SK-MEL-5 (cell line): ENCODE data around the gene ISM2. TPM values are rescaled to one million over a fixed set of nuclear protein-coding genes. Genes with fewer than 3 reads are reported as not detected.

Source experiments
- DNase-seq: peaks from one replicate; pipeline ENCODE4 v3.0.0-alpha.2; 2016; ENCODE audit warnings: low read depth, low spot score
- in situ Hi-C: cut with HindIII; loops from 2 replicates; pipeline ENCODE4 v1.10.0; 2016; ENCODE audit warnings: low sequenced_read_pairs, high pct_unique_total_duplicates, low pct_unique_long_range_greater_than_20kb
- total RNA-seq: library from RNA; depleted of rRNA; stranded (reverse); fragments of >200 nt; shearing (Covaris generic); gene quantifications from 2 replicates; pipeline ENCODE4 v1.2.3, GENCODE V29; 2014

ISM2 gene
- total RNA-seq, 1 experiment from 2014 or later = 0.79 TPM

- in situ Hi-C loops = no loop called here
These were observed 19.8 kb downstream of the ISM2 start for GRCh38 chr14:77478796-77479195.

DNA sequence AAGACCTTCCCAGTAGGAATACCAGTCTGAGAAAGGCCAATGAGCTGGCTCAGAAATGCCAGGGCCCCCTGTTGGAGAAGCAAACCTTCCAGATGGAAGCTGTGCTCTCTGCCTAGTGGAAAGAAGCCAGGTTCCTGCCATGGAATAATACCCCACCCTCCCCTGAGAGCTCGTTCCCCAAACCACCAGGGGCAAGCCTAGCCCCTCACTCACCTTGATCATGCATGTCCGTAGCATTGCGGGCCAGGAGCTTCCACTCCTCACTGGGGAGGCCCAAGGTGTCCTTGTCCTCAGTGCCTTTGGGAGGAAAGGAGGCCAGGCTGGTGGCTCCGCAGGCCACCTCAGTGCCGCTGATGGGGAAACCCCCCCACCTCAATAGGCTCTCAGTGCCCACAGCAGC, 20.6 kb downstream of the ISM2 start:
- no peak for DNase-seq
- in situ Hi-C loops = no loop called here

More at GRCh38 chr14:77478796-77479195, 19.8 kb downstream of the ISM2 start:
- DNase-seq = no peak

DNA sequence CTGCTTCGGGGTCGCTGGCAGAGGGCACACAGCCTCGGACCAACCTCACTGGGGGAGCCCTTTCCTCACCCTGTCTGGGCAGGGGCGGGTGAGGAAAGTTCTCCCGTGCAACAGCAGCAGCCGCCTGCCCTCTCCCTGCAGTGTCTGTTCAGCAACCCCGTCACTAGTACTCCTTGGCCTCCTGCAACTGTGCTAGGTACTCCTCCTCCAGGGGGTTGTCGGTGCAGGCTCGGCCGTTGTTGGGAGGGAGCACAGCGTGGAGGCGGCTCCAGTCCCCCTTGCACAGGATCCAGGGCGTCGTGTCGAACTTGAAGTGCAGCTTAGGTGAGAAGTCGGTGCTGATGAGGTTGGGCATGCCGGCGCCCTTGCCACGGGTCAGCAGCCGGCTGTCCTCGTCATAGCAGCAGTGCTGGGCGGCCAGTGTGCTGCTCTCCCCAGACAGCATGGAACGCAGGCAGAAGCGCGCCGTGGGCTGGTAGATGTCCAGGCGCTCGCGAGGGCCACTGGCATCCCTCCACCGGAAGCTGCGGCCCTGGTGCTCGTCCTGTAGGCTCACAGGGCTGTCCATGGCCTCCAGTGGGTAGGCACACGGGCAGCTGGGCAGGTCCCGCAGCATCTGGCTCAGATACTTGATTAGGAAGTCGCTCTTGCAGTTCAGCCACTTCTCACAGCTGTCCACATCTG, 23.0 kb downstream of the ISM2 start:
- no peak for DNase-seq
- in situ Hi-C loops = no loop called here

DNA sequence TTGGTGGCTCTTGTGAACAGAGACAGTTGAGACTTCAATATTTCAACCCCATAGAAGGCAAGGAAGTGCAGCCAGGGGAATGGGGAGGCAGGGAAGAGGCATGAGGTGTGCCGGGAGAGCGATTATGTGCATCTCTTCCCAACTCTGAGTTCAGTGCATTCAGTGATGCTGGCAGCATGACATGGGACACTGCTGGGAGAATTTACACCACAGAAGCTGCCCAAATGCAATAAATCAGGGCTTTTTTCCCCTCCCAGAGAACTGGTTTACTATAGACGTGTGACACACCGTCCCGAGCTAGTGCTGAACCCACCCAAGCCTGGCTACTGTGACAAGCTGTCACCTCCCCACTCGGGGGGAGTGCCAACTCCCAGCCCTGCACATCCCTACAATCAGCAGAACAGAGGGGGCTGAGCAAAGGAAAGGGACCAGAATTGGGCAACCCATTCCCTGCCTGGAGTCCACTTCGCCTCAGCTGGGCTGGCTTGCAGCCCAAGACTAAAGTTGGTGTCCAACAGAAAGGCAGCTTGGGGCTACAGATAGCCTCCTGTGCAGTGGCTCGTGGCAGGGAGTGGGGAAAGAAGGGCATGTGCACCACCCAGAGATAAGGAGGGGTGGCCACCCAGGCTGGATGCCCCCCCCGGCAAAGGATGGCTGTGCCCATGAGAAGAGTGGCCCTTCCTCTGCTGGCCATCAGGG, 24.0 kb downstream of the ISM2 start:
- in situ Hi-C loops = no loop called here
- no peak for DNase-seq

DNA sequence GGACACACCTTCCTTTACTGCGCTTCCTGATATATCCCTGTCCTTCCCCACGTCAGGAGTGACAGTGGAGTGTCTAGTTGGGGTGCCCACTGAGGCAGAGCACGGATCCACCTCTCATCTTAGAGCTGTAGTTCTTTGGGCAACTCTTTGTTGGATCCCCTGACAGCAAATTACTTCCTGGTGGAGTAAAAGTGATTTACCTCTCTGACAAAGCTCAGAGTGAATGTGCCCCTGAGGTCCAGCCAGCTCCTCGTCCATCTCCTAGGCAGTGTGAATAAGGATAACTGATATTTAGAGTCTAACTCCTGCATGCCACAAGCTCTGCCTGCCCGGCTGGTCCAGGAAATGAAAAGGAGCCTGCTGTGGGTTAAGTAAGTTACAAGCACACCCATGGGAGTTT, 24.7 kb downstream of the ISM2 start:
- in situ Hi-C loops = no loop called here
- no peak for DNase-seq

DNA sequence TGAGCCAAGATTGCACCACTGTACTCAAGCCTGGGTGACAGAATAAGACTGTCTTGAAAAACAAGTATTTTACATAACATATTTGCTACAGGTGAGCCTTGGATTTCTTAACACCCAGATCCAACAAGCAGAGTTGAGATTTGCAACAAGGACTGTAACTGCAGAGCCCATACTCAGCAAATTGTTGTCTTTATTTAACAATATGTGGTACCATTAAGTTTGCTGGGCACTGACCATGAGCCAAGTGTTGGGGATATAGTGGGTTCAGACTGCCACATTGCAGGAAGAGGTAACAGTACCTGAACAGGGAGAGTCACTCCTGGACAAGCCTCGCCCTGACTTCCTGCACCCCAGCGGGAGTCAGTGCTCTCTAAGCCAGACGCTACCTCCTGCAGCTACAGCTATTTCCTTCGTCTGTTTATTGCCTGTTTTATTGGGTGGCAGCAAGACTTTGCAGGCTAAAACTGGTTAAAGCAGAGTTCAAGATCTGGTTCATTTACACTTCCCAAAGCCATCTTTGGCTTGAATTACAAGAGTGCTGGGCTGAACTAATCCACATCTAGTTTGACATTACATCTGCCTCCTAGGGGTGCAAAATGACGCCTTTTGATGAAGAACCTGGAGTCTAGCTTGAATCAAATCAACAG, 28.3 kb downstream of the ISM2 start:
- no peak for DNase-seq
- in situ Hi-C loops = no loop called here

GRCh38 chr14:77469539-77469938, 29.1 kb downstream of the ISM2 start:
- no peak for DNase-seq
- in situ Hi-C loops = no loop called here

GRCh38 chr14:77469067-77469505, 29.5 kb downstream of the ISM2 start:
- in situ Hi-C loops = no loop called here
- DNase-seq = no peak

DNA sequence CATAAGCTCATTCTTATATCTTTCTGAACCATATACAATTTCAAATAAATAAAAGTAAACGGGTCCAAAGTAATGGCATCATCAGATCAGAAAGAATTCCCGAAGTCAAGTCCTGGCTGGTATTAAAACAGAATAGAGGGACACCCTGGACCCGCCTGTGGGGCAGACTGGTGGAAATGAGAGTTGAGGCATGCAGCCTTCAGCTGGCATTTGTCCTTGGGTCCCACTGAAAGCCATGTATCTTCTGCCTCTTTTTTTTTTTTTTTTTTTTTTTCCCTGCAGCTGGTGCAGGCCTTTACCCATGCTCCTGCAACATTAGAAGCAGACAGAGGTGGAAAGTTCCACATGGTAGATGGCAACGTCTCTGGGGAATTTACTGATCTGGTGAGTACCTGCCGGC, 30.8 kb downstream of the ISM2 start:
- in situ Hi-C loops = no loop called here
- no peak for DNase-seq

DNA sequence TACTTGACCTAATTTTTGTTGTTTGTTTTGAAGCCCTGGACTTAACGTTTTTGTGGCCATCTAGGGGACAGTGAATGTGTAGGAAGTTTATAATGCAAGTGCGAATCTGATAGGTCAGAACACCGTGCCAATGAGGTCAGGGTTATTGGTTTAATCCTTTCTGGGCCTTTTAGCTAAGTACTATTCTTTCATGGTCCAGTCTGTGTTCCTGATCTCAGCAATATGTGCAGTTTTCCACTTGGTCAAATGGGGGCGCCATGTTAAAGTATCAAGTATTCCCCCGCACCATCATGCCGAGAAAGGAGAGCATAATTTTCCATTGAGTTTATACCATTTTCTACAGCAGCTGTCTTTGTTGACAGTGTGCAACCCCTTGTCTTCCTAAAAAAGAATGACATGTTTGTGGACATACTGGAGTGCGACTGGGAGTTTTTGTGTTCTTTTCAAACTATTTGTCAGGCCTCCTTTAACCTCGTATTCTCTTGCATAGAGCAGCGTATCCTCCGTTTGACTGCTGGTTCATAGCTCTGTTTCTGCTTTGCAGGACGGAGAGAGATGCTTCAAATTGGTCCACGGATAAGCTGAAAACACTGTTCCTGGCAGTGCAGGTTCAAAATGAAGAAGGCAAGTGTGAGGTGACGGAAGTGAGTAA, 39.4 kb downstream of the ISM2 start:
- in situ Hi-C loops = no loop called here
- peak; percentile 84 for DNase-seq

- in situ Hi-C loops = no loop called here
- peak; percentile 21 for DNase-seq
These were observed 40.2 kb downstream of the ISM2 start for GRCh38 chr14:77458249-77458950.

- in situ Hi-C loops = no loop called here
- DNase-seq = peak; percentile 99
These were observed 40.9 kb downstream of the ISM2 start, which contains the start of the genes AHSA1 and VIPAS39 for GRCh38 chr14:77457522-77458248. Gene AHSA1, plus strand, starts transcription at chr14:77458093. Its CDS starts 97 bp downstream, at chr14:77458190. Gene VIPAS39, minus strand, starts transcription at chr14:77457601. Its CDS starts 3,499 bp downstream, at chr14:77454102.

DNA sequence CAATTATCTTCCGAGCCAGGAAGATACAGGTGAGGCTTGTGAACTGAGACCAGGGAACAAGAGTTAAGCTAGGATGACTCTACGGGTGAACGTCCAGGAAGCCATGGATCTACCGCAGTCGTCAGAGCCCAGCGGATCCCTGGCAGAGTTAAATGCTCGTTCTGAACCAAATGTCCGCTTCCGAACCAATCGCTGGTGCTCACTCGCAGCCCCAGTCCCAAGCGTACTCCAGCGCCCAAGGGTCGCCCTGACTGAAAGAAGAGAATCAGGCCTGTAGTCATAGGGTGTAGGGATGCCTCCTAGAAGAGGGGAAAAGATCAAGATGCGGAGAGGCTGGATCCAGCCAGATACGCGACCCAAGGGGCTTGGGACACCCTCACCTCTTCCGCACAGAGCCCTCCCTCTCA, 41.5 kb downstream of the ISM2 start:
- in situ Hi-C loops = no loop called here
- no peak for DNase-seq

DNA sequence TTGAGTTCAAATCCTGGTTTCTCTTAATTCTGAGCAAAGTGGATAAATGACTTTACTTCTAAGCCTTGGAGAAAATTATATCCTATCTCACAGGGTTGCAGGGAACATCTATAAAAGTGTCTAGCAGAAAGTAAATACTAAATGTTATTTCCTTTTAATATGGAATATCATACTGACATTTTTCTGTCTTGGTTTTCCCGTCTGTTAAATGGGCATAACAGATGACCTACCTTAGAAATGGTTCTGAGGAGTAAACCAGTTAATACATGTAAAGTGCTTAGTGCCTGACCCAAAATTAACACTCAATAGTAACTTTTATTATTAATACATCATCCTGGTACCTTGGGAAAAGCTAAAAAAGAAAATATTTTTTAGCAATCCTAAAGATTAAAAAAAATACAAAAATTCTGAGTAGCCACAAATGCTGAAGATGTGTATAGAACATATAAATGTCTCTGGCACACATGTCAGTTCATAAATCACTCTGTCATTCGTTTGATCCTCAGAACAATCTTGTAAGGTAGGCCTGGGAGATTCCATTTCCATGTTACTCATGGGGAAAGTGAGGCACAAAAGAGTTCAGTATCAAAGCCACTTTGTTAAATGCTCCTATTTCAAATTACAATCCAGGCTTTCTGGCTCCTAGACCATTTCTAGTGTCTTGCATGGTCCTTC, 42.5 kb downstream of the ISM2 start:
- in situ Hi-C loops = no loop called here
- DNase-seq = no peak

- in situ Hi-C loops = no loop called here
- DNase-seq = no peak
These were observed 56.4 kb downstream of the ISM2 start for GRCh38 chr14:77442196-77442595.

DNA sequence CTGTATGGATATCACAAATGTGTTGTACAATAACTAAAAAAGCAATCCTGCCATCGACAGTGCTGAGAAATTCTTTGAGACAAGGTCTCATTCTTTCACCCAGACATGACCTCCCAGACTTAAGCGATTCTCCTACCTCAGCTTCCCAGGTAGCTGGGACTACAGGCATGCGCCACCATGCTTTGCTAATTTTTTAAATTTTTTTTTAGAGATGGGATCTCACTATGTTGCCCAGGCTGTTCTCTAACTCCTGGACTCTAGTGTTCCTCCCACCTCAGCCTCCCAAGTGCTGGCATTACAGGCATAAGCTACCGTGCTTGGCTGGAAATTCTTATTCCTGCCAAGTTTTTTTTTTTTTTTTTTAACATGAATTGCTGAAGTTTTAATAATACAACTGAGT, 58.8 kb downstream of the ISM2 start:
- in situ Hi-C loops = no loop called here
- DNase-seq = no peak
